Stomach (tissue), 9 donors: ENCODE measurements around the gene TOR3A. TPM values are rescaled to one million over a fixed set of nuclear protein-coding genes. Genes with fewer than 3 reads are reported as not detected.
A peak's percentile ranks its signal among the peaks of the same experiment; 100 is the strongest.

Source experiments
- DNase-seq, 2 donors: peaks; one replicate each; pipeline versions ENCODE4 v3.0.0 to v3.0.0-alpha.2; 2013 to 2019
- H3K27ac ChIP-seq, 5 donors: fragments of 200-600 bp in 4 of 5; sonication (generic) in 4 of 5; one replicate each; pipeline ENCODE4 v1.5.1; 2013 to 2019; ENCODE audit warnings: mild to moderate bottlenecking in 1 of 5, moderate library complexity in 1 of 5
- H3K27me3 ChIP-seq, 3 donors: fragments of 200-600 bp; sonication (generic); one replicate each; pipeline ENCODE4 v1.5.1; 2017 to 2019; ENCODE audit warnings: mixed run types in 1 of 3
- H3K36me3 ChIP-seq, 4 donors: fragments of 200-600 bp; sonication (generic); 1 replicate in 3 of 4; 2 replicates in 1 of 4; pipeline ENCODE4 v1.5.1; 2016 to 2019
- H3K4me1 ChIP-seq, 4 donors: fragments of 200-600 bp; sonication (generic); one replicate each; pipeline ENCODE4 v1.5.1; 2016 to 2019
- H3K4me3 ChIP-seq, 4 donors: fragments of 200-600 bp; sonication (generic) in 3 of 4; one replicate each; pipeline ENCODE4 v1.5.1; 2016 to 2019; ENCODE audit warnings: mild to moderate bottlenecking in 1 of 4
- H3K9me3 ChIP-seq, 4 donors: fragments of 200-600 bp; sonication (generic); one replicate each; pipeline ENCODE4 v1.5.1; 2016 to 2019
- EP300 ChIP-seq: sonication (generic); formaldehyde crosslinking; IDR thresholded peaks from one replicate; pipeline ENCODE4 v1.6.1; 2017; ENCODE audit warnings: antibody characterized with exemption
- POLR2A ChIP-seq, 4 donors: fragments of 450-650 bp; IDR thresholded peaks; one replicate each; pipeline ENCODE4 v1.6.1; 2016; ENCODE audit warnings: antibody characterized with exemption in 4 of 4, control low read depth in 2 of 4, mild to moderate bottlenecking in 1 of 4, moderate library complexity in 1 of 4
- POLR2AphosphoS5 ChIP-seq, 3 donors: sonication (generic); formaldehyde crosslinking; IDR thresholded peaks; one replicate each; pipeline ENCODE4 v1.6.1; 2016; ENCODE audit warnings: antibody characterized with exemption in 3 of 3
- WGBS, 5 donors: extraction: QIAGEN DNeasy Blood & Tissue Kit in 3 of 5; methylation state at CpG; one replicate each; pipeline versions ENCODE4 v1.1.5 to v1.1.7; 2013 to 2018; 5-methylcytosine and 5-hydroxymethylcytosine counted together
- intact Hi-C: fragments of 100-400 bp; cut with DNase I; formaldehyde crosslinking; loops from one replicate; pipeline ENCODE4 v1.15.1; 2023; ENCODE audit warnings: low total_unique reads
- polyA plus RNA-seq, 3 donors: library from polyadenylated mRNA; stranded (reverse); fragments of 200-250 nt; gene quantifications; one replicate each; pipeline ENCODE4 v1.2.3, GENCODE V29; 2013
- total RNA-seq, 5 donors: library from RNA; depleted of rRNA; stranded (reverse); fragments of >200 nt; gene quantifications; one replicate each; pipeline versions ENCODE4 v1.1.0 to v1.2.3, GENCODE V29; 2014 to 2016
- TF ChIP-seq, protein P1 (sequence below), 7 experiments: fragments of 450-650 bp in 4 of 7; fragments of 200-600 bp in 3 of 7; sonication (generic) in 3 of 7; IDR thresholded peaks; one replicate each; pipeline ENCODE4 v1.5.1; 2016 to 2019; ENCODE audit warnings: antibody characterized with exemption in 7 of 7, control low read depth in 2 of 7, mild to moderate bottlenecking in 1 of 7
- donor health status: healthy with polysubstance abuse.
- donor health status: Bipolar disorder and iron deficiency.
- donor health status: healthy.

Gene TOR3A
- total and polyA plus RNA-seq, 8 donors = 5.3 to 285 (median 15.6) TPM

DNA sequence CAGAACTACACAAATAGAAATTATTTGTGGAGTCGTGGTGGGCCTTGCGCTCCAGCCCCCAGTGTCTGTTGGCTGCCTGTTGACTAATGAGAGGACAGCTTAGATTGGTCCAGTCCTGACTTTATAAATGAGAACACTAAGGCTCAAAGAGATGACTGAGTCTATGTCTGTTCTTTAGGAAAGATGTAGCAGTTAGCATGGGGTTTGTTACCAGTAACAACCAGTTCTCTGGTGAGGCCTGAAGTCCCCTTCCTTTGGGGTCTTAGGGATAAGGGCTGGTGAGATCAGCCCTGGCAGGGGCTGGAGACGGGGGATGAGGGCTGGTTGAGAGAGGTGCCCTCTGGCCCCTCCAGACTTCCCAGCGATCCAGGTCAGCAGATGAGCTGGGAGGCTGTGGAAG, 9.1 kb downstream of the TOR3A start:
- H3K27me3 ChIP-seq = no peaks in the 10 kb centered on the region
- intact Hi-C loops = no loop called here
- WGBS, 5 donors = 80 to 88% (median 86%) methylated on average over 4 of the region's 4 CpGs
- H3K27ac ChIP-seq = peak overlapping the region in 3 of 5 donors; percentile 21 to 57 (median 51)
- TF ChIP-seq POLR2AphosphoS5 (IDR thresholded peaks at IDR 0.05) (no peak), EP300 (no peak), POLR2A (IDR thresholded peaks at IDR 0.05) (no peak)
- TF ChIP-seq, protein P1, sequence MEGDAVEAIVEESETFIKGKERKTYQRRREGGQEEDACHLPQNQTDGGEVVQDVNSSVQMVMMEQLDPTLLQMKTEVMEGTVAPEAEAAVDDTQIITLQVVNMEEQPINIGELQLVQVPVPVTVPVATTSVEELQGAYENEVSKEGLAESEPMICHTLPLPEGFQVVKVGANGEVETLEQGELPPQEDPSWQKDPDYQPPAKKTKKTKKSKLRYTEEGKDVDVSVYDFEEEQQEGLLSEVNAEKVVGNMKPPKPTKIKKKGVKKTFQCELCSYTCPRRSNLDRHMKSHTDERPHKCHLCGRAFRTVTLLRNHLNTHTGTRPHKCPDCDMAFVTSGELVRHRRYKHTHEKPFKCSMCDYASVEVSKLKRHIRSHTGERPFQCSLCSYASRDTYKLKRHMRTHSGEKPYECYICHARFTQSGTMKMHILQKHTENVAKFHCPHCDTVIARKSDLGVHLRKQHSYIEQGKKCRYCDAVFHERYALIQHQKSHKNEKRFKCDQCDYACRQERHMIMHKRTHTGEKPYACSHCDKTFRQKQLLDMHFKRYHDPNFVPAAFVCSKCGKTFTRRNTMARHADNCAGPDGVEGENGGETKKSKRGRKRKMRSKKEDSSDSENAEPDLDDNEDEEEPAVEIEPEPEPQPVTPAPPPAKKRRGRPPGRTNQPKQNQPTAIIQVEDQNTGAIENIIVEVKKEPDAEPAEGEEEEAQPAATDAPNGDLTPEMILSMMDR (IDR thresholded peaks at IDR 0.05) = no peak
- H3K9me3 ChIP-seq = no peaks in the 10 kb centered on the region
- H3K4me3 ChIP-seq = no peak overlapping the region
- H3K36me3 ChIP-seq = peaks cover 30 to 97% (median 90%) of the 10 kb centered on the region in 4 donors
- peak in 1 of 2 donors; percentile 18 for DNase-seq
- H3K4me1 ChIP-seq = peaks cover 8 to 39% (median 20%) of the 10 kb centered on the region in 4 donors

DNA sequence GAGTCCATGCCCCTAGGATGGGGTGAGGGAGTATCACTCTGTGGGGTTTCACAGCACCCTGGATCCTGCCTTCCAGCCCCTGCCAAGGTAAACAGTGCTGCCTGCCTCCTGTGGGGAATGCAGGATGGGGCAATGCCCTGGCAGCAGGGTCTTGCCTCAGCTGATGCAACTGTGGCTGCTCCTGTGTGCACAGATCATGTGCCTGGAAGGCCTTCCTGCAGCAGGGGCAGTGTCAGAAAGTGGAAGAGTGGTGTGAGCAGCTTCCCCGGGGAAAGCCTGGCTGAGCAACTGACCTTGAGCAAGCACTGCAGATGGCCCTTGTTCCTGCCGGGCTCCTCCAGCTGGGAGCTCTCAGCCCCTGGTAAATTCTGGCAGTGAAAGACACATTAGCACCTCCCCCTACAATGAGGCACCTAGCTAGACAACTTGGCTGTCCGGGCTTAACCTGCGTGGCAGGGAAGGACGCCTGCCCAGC, 9.9 kb downstream of the TOR3A start:
- Histone ChIP-seq H3K27me3 (no peaks in the 10 kb centered on the region), H3K36me3 (peaks cover 28 to 99% (median 93%) of the 10 kb centered on the region in 4 donors), H3K4me3 (no peak overlapping the region), H3K9me3 (no peaks in the 10 kb centered on the region), H3K4me1 (peaks cover 8 to 39% (median 20%) of the 10 kb centered on the region in 4 donors), H3K27ac (peak overlapping the region in 3 of 5 donors; percentile 2 to 57 (median 51))
- WGBS, 5 donors = 41 to 62% (median 47%) methylated on average over 5 of the region's 5 CpGs
- intact Hi-C loops = no loop called here
- no peak for TF ChIP-seq EP300
- TF ChIP-seq POLR2AphosphoS5 (IDR thresholded peaks at IDR 0.05) = peak in 2 of 3 donors; percentile 7 to 10
- TF ChIP-seq POLR2A (IDR thresholded peaks at IDR 0.05) = no peak
- DNase-seq = peak; percentile 38 to 39

DNA sequence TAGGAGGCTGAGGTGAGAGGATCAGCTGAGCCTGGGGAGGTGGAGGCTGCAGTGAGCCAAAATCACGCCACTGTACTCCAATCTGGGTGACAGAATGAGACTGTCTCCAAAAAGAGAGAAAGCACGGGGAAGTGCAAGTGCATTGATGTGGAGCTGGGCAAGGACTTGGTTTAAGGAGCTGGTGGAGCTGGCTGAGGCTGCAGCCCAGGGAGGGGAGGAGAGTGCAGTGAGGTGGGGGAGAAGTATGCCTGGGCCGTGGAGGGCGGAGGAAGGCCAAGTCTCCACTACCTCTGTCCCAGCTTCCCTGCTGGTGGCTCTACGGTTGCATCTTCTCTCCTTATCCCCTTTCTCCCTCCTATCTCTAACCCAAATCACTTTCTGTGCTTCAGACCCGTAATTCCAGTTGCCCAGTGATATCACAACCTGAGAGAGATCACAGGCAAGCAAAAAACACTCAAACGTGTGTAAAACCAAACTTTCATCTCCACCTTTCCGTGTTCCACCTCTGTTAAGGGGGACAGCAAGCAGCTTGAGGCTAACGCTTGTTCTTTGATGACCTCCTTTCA, 11.1 kb downstream of the TOR3A start:
- peak in 1 of 2 donors; percentile 0 for DNase-seq
- Histone ChIP-seq H3K9me3 (no peaks in the 10 kb centered on the region), H3K27ac (no peak overlapping the region), H3K27me3 (no peaks in the 10 kb centered on the region), H3K4me1 (peaks cover 8 to 34% (median 18%) of the 10 kb centered on the region in 4 donors), H3K4me3 (no peak overlapping the region), H3K36me3 (peaks cover 33 to 100% (median 96%) of the 10 kb centered on the region in 4 donors)
- 84 to 92% (median 87%) methylated on average over 9 of the region's 9 CpGs for WGBS, 5 donors
- intact Hi-C loops = no loop called here
- TF ChIP-seq POLR2AphosphoS5 (IDR thresholded peaks at IDR 0.05) = no peak
- no peak for TF ChIP-seq POLR2A (IDR thresholded peaks at IDR 0.05)
- no peak for TF ChIP-seq EP300
- TF ChIP-seq, protein P1 (IDR thresholded peaks at IDR 0.05) = no peak

DNA sequence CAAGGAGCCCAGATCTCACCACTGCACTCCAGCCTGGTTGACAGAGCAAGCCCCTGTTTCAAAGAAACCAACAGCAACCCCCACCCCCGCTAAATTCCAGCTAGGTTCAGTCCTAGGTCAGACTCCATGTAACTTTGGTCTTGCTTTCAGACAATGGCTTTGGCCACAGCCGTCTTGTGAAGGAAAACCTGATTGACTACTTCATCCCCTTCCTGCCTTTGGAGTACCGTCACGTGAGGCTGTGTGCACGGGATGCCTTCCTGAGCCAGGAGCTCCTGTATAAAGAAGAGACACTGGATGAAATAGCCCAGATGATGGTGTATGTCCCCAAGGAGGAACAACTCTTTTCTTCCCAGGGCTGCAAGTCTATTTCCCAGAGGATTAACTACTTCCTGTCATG, 12.9 kb downstream of the TOR3A start:
- no peak overlapping the region for H3K4me3 ChIP-seq
- 33 to 83% (median 53%) methylated on average over 5 of the region's 5 CpGs for WGBS, 5 donors
- H3K4me1 ChIP-seq = peaks cover 8 to 24% (median 16%) of the 10 kb centered on the region in 4 donors
- H3K27ac ChIP-seq = peak overlapping the region in 2 of 5 donors; percentile 5 to 17
- peaks cover 36 to 91% (median 84%) of the 10 kb centered on the region in 4 donors for H3K36me3 ChIP-seq
- no peaks in the 10 kb centered on the region for H3K27me3 ChIP-seq
- intact Hi-C loops = no loop called here
- TF ChIP-seq EP300 (no peak), POLR2AphosphoS5 (IDR thresholded peaks at IDR 0.05) (no peak), POLR2A (IDR thresholded peaks at IDR 0.05) (no peak)
- TF ChIP-seq, protein P1 (IDR thresholded peaks at IDR 0.05) = no peak
- no peaks in the 10 kb centered on the region for H3K9me3 ChIP-seq
- DNase-seq = peak; percentile 54 to 59

DNA sequence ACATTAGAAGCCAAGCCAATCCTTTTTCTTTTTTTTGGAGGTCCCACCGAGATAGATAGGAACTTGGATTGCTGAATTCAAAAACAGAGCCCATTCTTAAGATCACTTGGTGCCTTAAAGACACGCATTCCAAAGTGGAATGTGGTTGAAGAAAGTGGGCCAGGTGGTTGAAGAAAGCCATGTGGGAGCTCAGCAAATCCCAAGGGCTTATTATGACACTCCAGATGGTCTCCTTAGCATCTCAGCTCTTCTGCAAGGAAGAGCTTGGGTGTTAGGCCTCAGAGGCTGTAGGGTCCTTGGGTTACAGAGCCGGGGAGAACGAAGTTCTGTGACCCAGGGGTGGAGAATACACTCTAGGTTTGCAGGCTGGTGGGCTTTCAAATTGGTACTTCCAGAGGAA, 13.5 kb downstream of the TOR3A start:
- 82 to 94% (median 89%) methylated on average over 4 of the region's 4 CpGs for WGBS, 5 donors
- TF ChIP-seq, protein P1 (IDR thresholded peaks at IDR 0.05) = no peak
- TF ChIP-seq POLR2A (IDR thresholded peaks at IDR 0.05) (no peak), EP300 (no peak), POLR2AphosphoS5 (IDR thresholded peaks at IDR 0.05) (no peak)
- peak overlapping the region in 1 of 5 donors; percentile 17 for H3K27ac ChIP-seq
- peaks cover 36 to 90% (median 78%) of the 10 kb centered on the region in 4 donors for H3K36me3 ChIP-seq
- no peak overlapping the region for H3K4me3 ChIP-seq
- DNase-seq = no peak
- no peaks in the 10 kb centered on the region for H3K27me3 ChIP-seq
- peaks cover 8 to 24% (median 13%) of the 10 kb centered on the region in 4 donors for H3K4me1 ChIP-seq
- intact Hi-C loops = no loop called here
- H3K9me3 ChIP-seq = no peaks in the 10 kb centered on the region
